GM19035 (cell line): ENCODE measurements around the gene ABCG8.

Experiments
- ATAC-seq: cut with Tn5 transposase; IDR thresholded peaks from one replicate; pipeline ENCODE4 v1.9.1; 2021; ENCODE audit not compliant: unreplicated experiment

The ABCG8 gene

DNA sequence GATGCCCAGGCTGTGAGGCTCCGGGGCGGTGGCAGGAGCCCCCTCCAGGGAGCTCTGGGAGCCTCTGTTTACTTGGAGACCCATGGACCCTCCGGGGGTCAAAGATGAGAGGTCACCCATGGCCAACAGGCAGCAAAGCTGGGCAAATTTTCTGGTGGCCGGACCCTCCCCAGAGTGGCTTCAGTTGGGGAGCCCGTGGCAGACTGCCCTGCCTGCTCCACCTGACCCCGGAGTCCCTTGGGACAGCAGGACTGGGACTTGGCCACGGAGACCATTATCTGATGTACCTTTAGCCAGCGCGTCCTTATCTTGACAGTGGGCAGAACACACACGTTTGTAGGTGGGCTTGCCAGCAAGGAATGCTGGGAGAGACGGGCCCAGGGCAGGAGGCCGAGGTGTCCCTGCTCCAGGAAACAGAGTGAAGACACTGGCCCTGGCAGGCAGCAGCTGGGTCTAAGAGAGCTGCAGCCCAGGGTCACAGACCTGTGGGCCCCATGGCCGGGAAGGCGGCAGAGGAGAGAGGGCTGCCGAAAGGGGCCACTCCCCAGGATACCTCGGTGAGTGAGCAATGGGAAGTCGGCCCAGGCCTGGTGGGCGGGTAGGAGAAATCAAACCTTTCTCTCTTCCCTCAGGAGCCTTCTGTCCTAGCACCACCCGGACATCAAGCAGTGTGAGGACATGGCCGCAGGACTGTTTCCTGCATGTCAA lies at the start of gene ABCG8, which contains the start of gene ABCG5:
ABCG8 (plus strand) TSS at position 412 of the 708 bp plus-strand sequence; CDS start at position 495, 83 bp downstream.
ABCG5 (minus strand) TSS at position 280 of the 708 bp plus-strand sequence; CDS start at position 120, 160 bp downstream.
- no peak for ATAC-seq

DNA sequence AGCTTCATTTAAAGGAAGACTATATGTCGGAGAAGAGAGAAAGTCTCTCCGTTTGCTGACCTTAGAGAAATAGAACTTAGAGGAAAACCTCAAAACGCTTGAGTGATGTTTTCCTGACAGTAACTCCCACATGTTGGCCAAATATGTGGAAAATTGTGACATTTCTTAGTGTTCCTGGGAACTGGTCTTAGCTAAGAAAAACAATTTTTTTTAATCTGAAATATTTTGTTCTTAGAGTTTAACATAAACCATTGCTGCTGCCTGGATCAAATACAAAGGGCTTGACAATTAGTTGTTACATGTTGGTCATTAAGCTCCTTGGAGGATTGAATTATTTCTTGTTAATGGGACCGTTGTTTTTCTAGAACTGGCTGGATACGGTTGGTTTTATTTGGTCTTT lies 48.6 kb upstream of the ABCG8 start:
- no peak for ATAC-seq

DNA sequence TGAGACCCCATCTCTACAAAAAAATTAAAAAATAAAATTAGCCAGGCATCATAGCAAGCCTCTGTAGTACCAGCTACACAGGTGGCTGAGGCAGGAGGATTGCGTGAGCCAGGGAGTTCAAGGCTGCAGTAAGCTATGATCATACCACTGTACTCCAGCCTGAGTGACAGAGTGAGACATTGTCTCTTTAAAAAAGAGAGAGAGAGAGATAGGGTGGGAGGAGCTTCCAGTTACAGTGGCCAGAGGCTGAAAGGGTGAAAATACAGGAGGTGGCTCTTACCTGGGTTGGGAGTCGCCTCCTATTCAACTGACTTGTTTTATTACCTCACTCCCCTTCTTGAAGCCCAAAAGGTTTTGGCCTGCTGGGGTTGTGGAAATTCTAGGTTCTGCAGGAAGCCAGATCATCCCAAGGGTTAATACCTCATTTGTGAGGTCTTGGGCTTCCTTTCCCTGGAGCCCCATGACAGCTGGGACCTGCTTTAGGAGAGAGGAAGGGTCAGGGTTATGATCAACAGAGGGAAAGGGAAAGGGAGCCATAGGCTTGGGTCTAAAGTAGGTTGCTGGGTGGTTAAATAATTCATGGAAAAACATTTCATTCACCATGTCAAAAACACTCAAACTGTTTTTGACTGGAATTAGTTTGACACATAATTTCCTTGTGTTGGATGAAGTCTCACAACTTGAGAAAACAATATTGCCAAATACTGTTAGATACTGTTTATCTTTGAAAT lies 47.6 kb upstream of the ABCG8 start:
- ATAC-seq = no peak

DNA sequence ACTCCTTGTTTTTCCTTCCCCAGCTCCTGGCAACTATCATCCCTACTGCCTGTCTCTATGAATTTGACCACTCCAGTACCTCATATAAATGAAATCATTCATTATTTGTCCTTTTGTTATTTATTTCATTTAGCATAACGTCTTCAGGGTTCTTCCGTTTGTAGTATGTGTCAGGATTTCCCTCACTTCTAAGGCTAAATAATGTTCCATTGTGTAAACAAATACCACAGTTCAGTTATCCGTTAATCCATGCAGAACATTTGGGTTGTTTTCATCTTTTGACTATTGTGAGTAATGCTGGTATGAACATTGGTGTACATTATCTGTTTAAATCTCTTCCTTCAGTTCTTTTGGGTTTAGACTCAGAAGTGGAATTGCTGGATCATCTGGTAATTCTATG lies 46.1 kb upstream of the ABCG8 start:
- ATAC-seq = no peak

DNA sequence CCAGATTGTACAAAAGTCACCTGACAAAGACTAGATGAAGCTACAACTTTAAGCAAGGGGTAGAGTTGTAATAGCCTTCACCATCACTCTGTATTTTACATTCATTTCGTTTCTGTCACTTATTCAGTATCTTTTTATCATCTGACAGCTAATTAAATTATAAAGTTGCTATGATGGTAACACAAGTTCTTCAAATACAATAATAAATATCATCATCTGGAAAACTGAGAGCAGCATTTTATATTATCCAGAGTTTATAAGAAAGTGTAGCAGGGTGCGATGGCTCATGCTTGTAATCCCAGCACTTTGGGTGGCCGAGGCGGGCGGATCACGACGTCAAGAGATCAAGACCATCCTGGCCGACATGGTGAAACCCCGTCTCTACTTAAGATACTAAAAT lies 43.8 kb upstream of the ABCG8 start:
- ATAC-seq = no peak

DNA sequence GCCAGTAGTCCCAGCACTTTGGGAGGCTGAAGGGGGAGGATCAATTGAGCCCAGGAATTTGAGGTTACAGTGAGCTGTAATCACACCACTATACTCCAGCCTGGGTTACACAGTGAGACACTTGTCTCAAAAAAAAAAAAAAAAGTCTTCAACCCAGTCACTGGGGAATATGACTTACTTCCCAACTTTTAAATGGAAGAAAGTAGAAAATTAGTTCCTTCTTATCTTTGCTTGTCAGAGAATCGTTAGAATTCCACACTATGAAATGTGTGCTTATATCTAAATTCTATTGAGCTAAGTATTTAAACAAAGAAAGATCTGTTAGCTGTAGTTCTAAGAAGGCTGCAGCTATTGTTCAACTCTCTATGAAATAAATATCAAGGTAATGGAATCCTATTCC lies 42.6 kb upstream of the ABCG8 start:
- ATAC-seq = no peak

DNA sequence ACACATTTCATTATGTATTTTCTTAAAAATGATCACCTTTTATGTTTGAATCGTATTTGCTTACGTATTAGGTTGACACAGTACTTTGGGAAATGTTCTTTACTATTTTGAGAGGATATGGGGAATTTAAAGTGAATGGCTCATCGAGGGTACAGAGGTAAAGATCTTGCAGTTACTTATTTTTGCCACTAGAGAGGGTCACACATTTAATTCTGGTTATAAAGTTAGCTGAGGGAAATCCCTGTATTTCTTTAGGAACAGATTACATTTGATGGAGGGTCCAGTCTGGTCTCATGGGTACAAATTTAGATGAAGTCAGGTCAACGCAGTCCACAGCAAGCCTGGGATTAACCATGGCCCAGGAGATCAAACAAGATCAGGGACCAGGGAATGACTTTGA lies 40.5 kb upstream of the ABCG8 start:
- ATAC-seq = no peak

DNA sequence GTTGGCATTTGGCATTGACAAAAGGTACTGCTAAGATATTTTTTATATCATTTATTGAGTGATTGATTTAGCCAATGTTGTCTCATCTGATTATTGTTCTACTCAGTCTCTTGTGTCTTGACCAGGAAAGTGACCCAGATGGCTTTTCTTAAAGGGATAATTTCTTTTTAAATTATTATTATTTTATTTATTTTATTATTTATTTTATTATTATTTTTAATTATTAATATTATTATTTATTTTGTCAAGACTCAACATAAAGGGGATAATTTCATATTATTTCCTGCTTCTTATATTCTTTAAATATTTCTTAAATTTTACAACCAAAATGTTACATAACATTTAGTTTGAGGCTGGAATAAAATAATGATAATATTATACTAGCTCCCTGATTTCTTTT lies 37.9 kb upstream of the ABCG8 start:
- no peak for ATAC-seq

DNA sequence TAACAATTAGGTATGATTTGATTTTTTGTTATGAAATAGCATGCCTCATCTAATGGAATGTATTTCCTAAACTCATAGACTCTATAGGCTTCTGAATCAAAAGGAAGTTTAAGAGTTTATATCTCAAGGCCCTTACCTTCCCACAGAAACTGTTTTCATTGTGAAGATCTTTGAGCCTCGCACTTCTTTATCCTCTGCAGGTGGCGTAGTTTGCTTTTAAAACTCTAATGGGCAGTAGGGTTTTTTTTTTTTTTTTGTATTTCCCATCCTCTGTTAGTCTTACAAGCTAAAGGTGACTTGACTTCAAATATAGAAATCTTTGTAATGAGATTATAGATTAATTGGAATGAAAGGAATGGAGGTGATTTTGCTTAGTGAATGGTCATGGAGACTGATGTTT lies 36.6 kb upstream of the ABCG8 start:
- no peak for ATAC-seq

DNA sequence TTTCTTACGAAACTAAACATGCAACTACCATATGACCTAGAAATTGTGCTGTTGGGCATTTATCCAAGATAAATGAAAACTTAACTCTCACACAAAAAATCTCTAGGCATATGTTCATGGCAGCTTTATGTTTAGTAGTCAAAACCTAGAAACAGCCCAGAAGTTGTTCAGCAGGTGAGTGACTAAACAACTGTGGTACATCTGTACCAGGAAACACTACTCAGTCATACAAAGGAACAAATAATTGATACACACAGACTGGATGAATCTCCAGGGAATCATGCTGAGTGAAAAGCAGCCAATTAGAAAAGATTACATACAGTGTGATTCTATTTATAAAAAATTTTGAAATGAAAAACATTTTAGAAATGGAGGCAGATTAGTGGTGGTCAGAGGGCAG lies 35.7 kb upstream of the ABCG8 start:
- ATAC-seq = no peak

DNA sequence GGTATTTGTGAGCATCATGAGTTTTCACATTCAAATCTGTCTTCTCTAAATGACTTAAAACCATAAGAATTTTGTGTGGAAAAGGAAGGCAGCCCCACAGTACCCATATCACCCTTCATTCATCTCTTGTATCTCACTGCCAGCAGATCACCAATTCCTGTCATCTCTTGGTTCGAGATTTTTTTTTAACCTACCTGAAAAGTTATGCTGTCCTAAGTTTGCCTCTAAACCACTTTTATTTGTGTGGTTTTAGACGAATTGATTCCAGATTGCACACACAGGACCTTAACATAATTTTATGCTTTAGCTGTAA lies 32.1 kb upstream of the ABCG8 start:
- no peak for ATAC-seq

DNA sequence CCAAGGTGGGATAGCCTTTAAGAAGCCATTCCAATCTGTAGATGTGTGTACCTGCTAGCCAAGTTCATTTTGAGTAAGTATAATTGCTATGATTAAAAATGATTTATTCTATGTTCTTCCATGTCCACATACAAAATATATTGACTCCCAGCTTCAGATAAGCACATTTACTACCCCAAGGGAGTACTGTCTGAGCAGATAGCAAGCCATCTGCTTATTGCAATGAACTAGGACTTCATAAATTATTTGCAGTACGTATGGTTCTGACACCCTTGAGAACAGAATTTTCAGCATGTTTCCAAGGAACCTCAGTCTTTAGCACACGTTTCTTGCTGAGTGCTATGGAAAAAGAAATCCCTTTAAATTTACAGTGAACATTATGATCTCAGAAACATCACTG lies 28.3 kb upstream of the ABCG8 start:
- ATAC-seq = no peak

DNA sequence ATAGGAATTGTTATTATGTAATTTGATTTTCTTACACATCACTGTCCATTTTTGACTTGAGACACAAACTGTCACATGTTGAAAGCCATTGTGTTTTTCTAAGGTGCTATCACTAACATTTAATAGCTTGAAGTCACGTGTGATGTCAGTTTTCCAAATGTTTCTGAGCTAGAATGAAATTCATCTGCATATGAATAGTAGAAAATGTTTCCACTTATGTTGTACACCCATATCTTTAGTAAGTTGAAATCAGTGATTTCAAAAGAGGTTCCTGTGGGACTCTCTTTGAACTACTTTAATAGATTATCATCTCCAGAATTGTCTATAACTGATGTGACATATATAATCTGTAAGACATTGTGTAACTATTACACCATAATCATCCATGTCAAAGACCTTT lies 27.9 kb upstream of the ABCG8 start:
- no peak for ATAC-seq

DNA sequence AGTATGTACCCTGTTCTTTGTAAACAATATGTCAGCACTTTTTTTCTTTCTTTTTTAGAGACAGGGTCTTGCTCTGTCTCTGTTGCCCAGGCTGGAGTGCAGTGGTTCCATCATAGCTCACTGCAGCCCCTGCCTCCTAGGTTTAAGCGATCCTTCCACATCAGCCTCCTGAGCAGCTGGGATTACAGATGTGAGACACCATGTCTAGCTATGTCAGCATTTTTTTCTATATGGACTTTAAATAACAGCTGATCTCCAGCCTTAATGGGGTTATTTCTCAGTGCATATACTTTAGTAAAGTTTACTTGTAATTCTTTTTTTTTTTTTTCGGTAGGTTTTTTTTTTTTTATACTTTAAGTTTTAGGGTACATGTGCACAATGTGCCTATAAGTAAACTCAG lies 26.8 kb upstream of the ABCG8 start:
- ATAC-seq = no peak

DNA sequence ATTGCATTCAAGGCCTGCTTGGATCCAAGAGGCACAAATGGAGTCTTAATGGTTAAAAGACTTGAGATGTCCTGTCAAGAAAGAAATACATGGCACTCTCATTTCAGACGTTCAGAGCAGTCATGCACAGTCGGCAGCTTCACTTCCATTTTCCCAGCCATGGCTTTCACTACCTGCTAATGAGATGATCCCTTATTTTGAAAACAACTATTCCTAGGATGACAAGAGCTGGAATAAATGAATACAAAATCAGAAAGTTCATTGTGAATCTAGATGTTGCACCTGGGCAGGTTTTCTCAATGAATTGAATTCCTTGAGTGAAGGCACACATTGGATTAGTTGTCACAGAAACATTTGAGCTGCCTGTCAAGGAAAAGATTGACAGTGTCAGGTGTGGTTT lies 25.8 kb upstream of the ABCG8 start:
- ATAC-seq = no peak

DNA sequence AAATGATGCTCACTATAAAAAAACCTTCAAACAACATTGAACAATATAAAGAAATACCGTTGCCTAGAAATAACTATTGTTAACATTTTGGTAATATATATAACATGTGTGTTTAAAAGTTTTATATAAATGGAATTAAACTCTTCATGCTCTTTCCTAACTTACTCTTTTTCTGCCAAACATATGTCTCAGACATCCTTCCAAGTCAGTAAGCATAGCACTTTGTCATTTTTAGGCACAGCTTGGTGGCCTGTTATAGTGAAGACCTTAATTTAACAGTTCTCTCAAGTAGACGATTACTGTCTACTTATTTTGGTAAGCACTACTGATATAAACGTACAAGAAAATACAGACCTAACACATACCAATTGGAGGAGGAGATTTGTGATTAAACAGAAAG lies 24.1 kb upstream of the ABCG8 start:
- ATAC-seq = no peak

DNA sequence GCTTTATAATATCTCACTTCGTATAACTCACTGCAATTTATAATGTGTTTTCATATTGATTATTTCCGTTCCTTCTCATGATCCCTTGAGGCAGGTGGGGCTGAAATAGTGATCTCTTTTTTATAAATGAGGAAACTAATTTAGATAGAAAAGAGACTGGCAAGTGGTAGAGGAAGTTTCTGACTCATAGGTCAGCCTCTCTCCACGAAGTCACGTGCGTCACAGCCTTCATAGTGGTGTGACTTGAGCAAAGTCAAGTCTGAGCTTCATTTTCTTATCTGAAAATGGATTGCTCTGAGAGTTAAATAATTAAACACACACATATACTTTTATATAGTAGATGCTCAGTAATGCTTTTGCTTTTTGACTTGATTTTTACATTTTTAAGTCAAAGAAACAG lies 20.0 kb upstream of the ABCG8 start:
- no peak for ATAC-seq

DNA sequence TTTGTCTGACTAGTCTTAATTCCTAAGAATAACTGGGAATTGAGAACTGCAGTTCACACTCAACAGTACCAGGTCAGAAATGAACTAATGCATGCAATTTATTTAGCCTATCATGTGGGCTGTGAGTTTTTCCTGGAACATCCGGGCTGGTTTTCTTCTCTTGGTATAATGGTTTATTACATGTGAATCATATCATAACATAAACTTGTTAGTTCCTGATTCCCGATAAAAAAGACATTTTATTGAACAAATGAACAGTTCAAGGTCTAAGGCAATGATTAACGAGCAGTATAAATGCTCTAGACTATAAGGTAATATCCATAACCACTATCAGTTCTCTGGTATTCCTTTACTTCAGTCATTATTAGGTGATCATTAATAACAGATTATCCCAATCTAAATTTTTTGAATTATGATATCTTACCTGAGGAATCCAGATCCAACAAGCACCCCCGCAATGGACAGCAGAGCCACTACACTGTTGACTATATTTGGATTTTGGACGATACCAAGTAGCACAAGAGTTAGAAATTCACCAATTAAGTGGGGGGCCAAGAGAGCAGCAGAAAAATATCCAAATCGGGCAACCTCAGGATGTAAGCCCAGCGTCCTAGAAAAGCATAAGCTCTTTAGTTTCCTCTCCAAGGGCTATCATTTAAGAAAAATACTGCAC lies 19.1 kb upstream of the ABCG8 start:
- no peak for ATAC-seq

DNA sequence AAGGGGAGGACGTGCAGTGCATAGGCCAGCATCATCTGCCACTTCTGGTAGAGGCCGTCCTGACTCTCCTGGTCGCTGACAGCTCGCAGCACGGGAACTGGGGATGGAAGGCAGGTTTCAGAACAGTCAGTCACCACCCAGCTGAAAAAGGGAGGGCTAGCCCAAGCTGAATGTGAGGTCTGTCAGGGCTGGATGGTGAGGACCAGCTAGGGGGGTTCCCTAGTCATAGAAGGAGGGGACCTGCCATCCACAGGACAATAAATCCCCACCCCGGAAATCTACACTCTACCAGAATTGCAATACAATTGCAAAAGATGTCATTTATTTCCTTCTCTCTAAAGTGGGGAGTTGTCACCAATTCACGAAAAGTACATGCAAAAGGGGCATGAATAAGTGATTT lies 15.9 kb upstream of the ABCG8 start:
- no peak for ATAC-seq

DNA sequence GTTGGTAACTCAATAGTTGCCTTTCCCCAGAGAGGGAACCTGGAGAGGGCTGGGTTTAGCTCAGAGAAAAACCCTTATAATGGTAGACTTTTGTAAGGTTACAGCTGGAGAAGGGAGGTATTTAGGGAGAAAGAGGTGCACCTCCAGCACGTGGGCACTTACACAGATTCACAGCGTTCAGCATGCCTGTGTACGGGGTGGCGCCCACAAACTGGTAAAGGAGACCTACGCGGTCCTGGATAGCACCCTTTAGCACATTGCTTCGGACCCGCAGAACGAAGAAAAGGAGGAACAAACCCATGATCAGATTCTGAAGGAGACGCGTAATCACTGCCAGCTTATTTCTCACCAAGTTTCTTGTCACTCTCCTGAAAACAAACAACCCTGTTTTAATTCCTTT lies 15.0 kb upstream of the ABCG8 start:
- ATAC-seq = no peak

DNA sequence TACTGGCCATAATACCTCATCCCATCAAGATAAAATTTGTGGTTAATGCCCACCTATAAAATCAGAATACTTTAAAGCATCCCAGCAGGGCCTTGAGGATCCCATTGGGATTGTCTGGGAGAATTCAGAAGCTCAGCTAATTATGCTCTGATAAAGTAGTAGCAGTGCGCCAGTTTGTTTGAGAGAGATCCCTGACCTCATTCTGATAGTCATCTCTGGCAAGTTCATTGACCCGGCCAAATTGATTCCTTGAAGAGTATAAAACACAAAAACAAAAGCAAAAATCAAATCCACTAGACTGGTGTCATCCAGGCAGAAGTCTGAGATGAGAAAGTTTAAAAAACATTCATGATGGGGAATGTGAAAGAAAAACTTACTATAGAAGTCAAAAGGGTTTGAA lies 14.3 kb upstream of the ABCG8 start:
- no peak for ATAC-seq

DNA sequence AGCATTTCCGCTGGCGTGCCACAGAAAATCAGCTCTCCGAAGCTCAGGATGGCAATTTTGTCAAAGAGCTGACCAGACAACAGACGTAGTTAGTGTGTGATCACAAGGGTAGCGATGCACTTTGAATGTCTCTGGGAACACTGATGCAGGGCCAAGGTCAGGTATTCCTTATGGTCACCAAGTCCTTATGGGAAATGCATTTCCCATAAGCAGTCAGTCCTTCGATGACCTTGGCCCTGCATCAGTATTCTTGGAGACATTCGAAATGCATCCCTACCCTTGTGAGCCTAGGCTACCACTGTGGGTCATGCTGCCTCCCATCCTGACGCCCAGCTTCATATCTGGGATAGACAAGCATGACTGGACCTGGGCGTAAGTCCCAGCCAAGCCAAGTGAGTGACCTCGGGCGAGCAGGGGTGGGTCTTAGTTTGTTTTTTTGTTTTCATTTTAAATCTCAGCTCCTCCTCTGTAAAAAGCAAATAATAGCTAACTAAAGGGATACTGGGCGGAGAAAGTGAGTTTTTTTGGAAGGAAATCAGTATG lies 13.7 kb upstream of the ABCG8 start:
- no peak for ATAC-seq
